HepG2 (cell line): ENCODE data around the gene PFKP. TPM values are rescaled to one million over a fixed set of nuclear protein-coding genes. Genes with fewer than 3 reads are reported as not detected.

Experiments used
- IKZF4 ChIP-seq: sonication (generic); formaldehyde crosslinking; IDR thresholded peaks from 2 replicates; pipeline ENCODE4 v1.5.1; 2020; ENCODE audit warnings: borderline replicate concordance, mild to moderate bottlenecking, low read depth, missing genetic modification reagents; ENCODE audit errors: not compliant biosample characterization
- MEF2D ChIP-seq: sonication (generic); formaldehyde crosslinking; IDR thresholded peaks from 2 replicates; pipeline ENCODE4 v1.5.1; 2020; ENCODE audit warnings: mild to moderate bottlenecking, missing genetic modification reagents
- MXD1 ChIP-seq: sonication (generic); formaldehyde crosslinking; IDR thresholded peaks from 2 replicates; pipeline ENCODE4 v1.4.0; 2020; ENCODE audit warnings: mild to moderate bottlenecking, missing genetic modification reagents
- NCOA2 ChIP-seq: sonication (generic); formaldehyde crosslinking; IDR thresholded peaks from 2 replicates; pipeline ENCODE4 v1.8.0; 2022; ENCODE audit warnings: inconsistent platforms
- NR2C2 ChIP-seq: sonication (generic); formaldehyde crosslinking; IDR thresholded peaks from 2 replicates; pipeline ENCODE4 v1.4.0; 2020; ENCODE audit warnings: missing genetic modification reagents, mild to moderate bottlenecking, moderate library complexity, borderline replicate concordance
- SMAD1 ChIP-seq: sonication (generic); formaldehyde crosslinking; IDR thresholded peaks from 2 replicates; pipeline ENCODE4 v1.4.0; 2020; ENCODE audit warnings: missing genetic modification reagents, low read depth, mild to moderate bottlenecking, borderline replicate concordance
- SOX5 ChIP-seq: IDR thresholded peaks from 2 replicates; pipeline ENCODE4 v1.6.1; 2016; ENCODE audit warnings: borderline replicate concordance
- ZBTB3 ChIP-seq: sonication (generic); formaldehyde crosslinking; IDR thresholded peaks from 2 replicates; pipeline ENCODE4 v1.4.0; 2020; ENCODE audit warnings: low read depth, mild to moderate bottlenecking, moderate library complexity, missing genetic modification reagents, borderline replicate concordance
- ZBTB40 ChIP-seq, 2 experiments: fragments of 450-650 bp in 1 of 2; sonication (generic) in 1 of 2; formaldehyde crosslinking in 1 of 2; IDR thresholded peaks; 2 replicates each; pipeline versions ENCODE4 v1.6.1 to v1.8.0; 2016 to 2022; ENCODE audit warnings: antibody characterized with exemption in 1 of 2, mild to moderate bottlenecking in 1 of 2, missing genetic modification reagents in 1 of 2
- ZNF703 ChIP-seq: sonication (generic); formaldehyde crosslinking; IDR thresholded peaks from 2 replicates; pipeline ENCODE4 v1.5.1; 2020; ENCODE audit warnings: missing genetic modification reagents, mild to moderate bottlenecking, moderate library complexity, borderline replicate concordance
- polyA plus RNA-seq, 8 experiments: library from polyadenylated mRNA; depleted of rRNA in 3 of 8; stranded (reverse) in 7 of 8; unstranded in 1 of 8; fragments of >200 nt; fragmentation: Illumina TruSeq in 4 of 8; extraction: Trizol in 4 of 8; gene quantifications; 2 replicates each; pipeline versions ENCODE4 v1.2.1 to v1.2.3, GENCODE V29; 2011 to 2016; ENCODE audit warnings: low read depth in 4 of 8, missing spikeins in 1 of 8, mixed read lengths in 1 of 8; ENCODE audit not compliant: insufficient read depth in 1 of 8
- total RNA-seq, 5 experiments: library from RNA; depleted of rRNA; stranded (reverse); fragments of >200 nt; fragmentation: Illumina TruSeq; extraction: Trizol; gene quantifications; 2 replicates each; pipeline ENCODE4 v1.2.3, GENCODE V29; 2016; ENCODE audit warnings: low read depth in 1 of 5

The PFKP gene
- total and polyA plus RNA-seq, 2 of the 13 experiments (the other 11 are each of a cell fraction or from before 2014, with no cell fraction given) = 0.80 to 2.4 TPM

GRCh38 chr10:3122486-3123205 is 55.3 kb downstream of the PFKP start (continued):
- TF ChIP-seq ZBTB40 (IDR thresholded peaks at IDR 0.05) (no peak), ZBTB40 (CRISPR knock-in tag; IDR thresholded peaks at IDR 0.05) (no peak), ZBTB3 (no peak), SOX5 (CRISPR knock-in tag) (no peak), SMAD1 (CRISPR knock-in tag) (no peak), ZNF703 (CRISPR knock-in tag) (no peak), MXD1 (CRISPR knock-in tag) (no peak), NCOA2 (CRISPR knock-in tag) (no peak), MEF2D (CRISPR knock-in tag) (no peak), IKZF4 (CRISPR knock-in tag) (no peak), NR2C2 (no peak)
